Measurements from ENCODE around the gene BMPER. TPM values are rescaled to one million over a fixed set of nuclear protein-coding genes. Genes with fewer than 3 reads are reported as not detected.

Gene BMPER
- total and polyA plus RNA-seq, 2 of the 8 experiments (the other 6 are each of a cell fraction or from before 2014, with no cell fraction given) = 0.33 to 0.69 TPM

GRCh38 chr7:34096777-34097176 is 191.4 kb downstream of the BMPER start (continued):
- TF ChIP-seq CTCF (IDR thresholded peaks at IDR 0.05; ENCODE audit: control extremely low read depth in 1 of 3, insufficient read depth in 1 of 3, low read depth in 1 of 3, low read length in 3 of 3) = no peak

Data from H1 (cell line).